Breast epithelium (tissue), 4 donors: ENCODE data around the gene DPYD. TPM values are rescaled to one million over a fixed set of nuclear protein-coding genes. Genes with fewer than 3 reads are reported as not detected.

Experiments used
- DNase-seq, 2 donors: peaks; one replicate each; pipeline ENCODE4 v3.0.0-alpha.2; 2019; ENCODE audit warnings: low spot score in 2 of 2
- H3K27ac ChIP-seq, 2 donors: fragments of 200-600 bp; sonication (generic) in 1 of 2; one replicate each; pipeline ENCODE4 v1.5.1; 2016 to 2019; ENCODE audit warnings: mild to moderate bottlenecking in 1 of 2
- H3K27me3 ChIP-seq, 2 donors: fragments of 200-600 bp; sonication (generic) in 1 of 2; one replicate each; pipeline versions ENCODE4 v1.5.1 to v1.6.0; 2017 to 2019; ENCODE audit warnings: control low read depth in 1 of 2, mild to moderate bottlenecking in 1 of 2
- H3K36me3 ChIP-seq: fragments of 200-600 bp; one replicate; pipeline ENCODE4 v1.5.1; 2019
- H3K4me1 ChIP-seq, 2 donors: fragments of 200-600 bp; sonication (generic); one replicate each; pipeline ENCODE4 v1.5.1; 2016 to 2019; ENCODE audit warnings: control low read depth in 1 of 2
- H3K4me3 ChIP-seq, 3 donors: fragments of 200-600 bp; sonication (generic); 1 replicate in 2 of 3; 2 replicates in 1 of 3; pipeline ENCODE4 v1.5.1; 2016 to 2019; ENCODE audit warnings: mild to moderate bottlenecking in 3 of 3, moderate library complexity in 2 of 3
- H3K9me3 ChIP-seq, 2 donors: fragments of 200-600 bp; sonication (generic) in 1 of 2; one replicate each; pipeline ENCODE4 v1.5.1; 2016 to 2019; ENCODE audit warnings: control low read depth in 1 of 2
- CTCF ChIP-seq, 3 donors: fragments of 450-650 bp; IDR thresholded peaks; one replicate each; pipeline ENCODE4 v1.5.1; 2016 to 2017; ENCODE audit warnings: antibody characterized with exemption in 3 of 3, mild to moderate bottlenecking in 3 of 3, moderate library complexity in 3 of 3
- POLR2A ChIP-seq: fragments of 450-650 bp; IDR thresholded peaks from one replicate; pipeline ENCODE4 v1.6.1; 2016; ENCODE audit warnings: antibody characterized with exemption, mild to moderate bottlenecking, moderate library complexity
- POLR2AphosphoS5 ChIP-seq, 3 donors: sonication (generic); formaldehyde crosslinking; IDR thresholded peaks; one replicate each; pipeline ENCODE4 v1.6.1; 2017; ENCODE audit warnings: antibody characterized with exemption in 3 of 3
- intact Hi-C: fragments of 100-400 bp; cut with DNase I; formaldehyde crosslinking; loops from one replicate; pipeline ENCODE4 v1.15.1; 2023; ENCODE audit warnings: low total_unique reads
- total RNA-seq, 3 donors: library from RNA; depleted of rRNA; stranded (reverse); fragments of >200 nt; gene quantifications; one replicate each; pipeline ENCODE4 v1.1.0, GENCODE V29; 2016

DPYD gene
- total RNA-seq, 3 donors from 2014 or later: 56.4 to 95.1 (median 58.1) TPM

DNA sequence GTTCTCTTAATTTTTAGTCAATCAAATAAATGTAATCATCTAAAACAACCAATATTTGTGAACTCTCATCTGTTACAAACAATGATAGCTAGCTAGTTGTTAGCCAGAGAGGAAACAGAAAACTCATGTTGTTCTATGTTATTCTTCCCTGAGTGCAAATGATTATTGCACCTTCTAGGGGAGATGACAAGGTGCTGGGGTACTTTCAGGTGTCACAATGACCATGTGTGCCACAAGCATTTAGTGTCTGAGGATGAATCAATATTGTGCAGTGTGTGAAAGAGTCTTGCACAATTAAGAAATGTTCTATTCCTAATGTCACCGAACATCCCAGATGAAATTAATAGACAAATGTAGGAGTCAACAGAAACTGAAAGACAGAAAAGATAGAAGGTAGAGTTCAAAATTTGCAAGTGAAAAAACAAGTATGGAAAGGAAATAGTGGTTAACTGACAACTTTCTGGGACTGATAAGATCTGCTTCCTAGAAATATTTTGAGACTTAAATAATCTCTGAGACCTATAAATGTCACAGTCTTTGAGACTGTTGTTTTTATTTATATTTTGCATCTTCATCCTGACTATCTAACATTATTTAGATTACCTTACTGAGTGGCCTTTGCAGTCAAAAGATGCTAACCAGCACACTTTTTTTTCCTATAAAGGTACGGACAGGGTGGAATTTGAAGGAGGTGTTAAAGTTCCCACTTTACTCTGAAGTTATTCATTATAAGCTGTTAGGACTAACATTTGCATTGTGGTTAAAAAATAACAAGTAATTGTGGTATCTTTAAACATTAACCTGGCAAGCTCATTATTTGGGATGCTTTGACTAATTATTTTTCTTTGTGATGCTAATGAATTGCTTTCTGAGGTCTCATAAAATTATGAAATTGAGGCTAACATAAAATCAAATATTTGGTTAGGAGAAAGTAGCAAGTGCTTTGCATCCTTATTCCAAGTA lies 21.6 kb upstream of the DPYD start:
- Histone ChIP-seq H3K4me3 (no peak overlapping the region), H3K27me3 (no peaks in the 10 kb centered on the region), H3K4me1 (no peaks in the 10 kb centered on the region), H3K36me3 (no peaks in the 10 kb centered on the region), H3K27ac (no peak overlapping the region), H3K9me3 (no peaks in the 10 kb centered on the region)
- intact Hi-C loops: no loop called here
- DNase-seq: no peak
- TF ChIP-seq CTCF (IDR thresholded peaks at IDR 0.05) (no peak), POLR2A (no peak), POLR2AphosphoS5 (IDR thresholded peaks at IDR 0.05) (no peak)

- DNase-seq: no peak
- intact Hi-C loops: no loop called here
- TF ChIP-seq POLR2A: no peak
- no peak for TF ChIP-seq CTCF (IDR thresholded peaks at IDR 0.05)
- H3K4me3 ChIP-seq: no peak overlapping the region
- H3K36me3 ChIP-seq: no peaks in the 10 kb centered on the region
- no peaks in the 10 kb centered on the region for H3K27me3 ChIP-seq
- peak overlapping the region; percentile 46 to 69 for H3K27ac ChIP-seq
- H3K9me3 ChIP-seq: no peaks in the 10 kb centered on the region
- no peaks in the 10 kb centered on the region for H3K4me1 ChIP-seq
Observed at GRCh38 chr1:97938285-97938642, 17.4 kb upstream of the DPYD start.

DNA sequence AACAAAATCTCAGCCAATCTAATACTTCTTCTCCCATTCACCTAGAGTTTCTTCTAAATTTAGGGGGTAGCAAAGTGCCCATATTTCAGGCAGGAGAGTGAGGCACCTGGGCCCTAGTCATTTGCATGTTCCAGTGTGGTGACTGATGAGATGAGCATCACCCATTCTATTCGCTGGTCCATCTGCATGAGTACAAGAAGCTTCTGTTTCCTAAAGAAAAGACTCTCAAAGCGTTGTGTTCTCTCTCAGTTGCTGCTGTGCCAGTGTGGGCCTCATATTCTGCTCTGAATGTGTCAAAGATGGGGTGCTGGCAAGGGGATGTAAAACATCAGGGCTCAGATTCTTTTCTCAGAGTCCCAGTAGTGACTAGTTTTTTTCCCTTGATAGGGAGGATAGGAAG lies 16.1 kb upstream of the DPYD start:
- H3K4me1 ChIP-seq: no peaks in the 10 kb centered on the region
- no peaks in the 10 kb centered on the region for H3K27me3 ChIP-seq
- no peak overlapping the region for H3K4me3 ChIP-seq
- intact Hi-C loops: no loop called here
- no peaks in the 10 kb centered on the region for H3K36me3 ChIP-seq
- H3K27ac ChIP-seq: no peak overlapping the region
- TF ChIP-seq POLR2A (no peak), CTCF (IDR thresholded peaks at IDR 0.05) (no peak), POLR2AphosphoS5 (IDR thresholded peaks at IDR 0.05) (no peak)
- no peaks in the 10 kb centered on the region for H3K9me3 ChIP-seq
- no peak for DNase-seq

DNA sequence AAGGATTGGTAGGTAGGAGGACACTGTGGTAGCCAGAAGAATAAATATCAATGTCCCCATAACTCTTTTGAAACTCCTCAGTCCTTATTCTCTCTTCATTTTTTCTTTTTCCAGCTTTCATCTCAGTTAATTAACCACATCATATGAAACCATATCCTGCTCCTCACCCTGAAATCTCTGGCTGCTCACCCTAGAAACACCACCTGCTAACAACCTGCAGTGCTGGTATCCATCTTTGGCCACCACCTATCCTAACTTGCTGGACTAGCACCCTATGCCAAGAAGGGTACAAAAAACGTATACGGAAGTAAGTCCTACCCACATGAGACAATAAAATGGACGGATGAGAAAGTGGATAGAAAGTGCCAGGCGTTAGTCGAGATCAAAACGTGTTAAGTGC lies 13.7 kb upstream of the DPYD start:
- H3K4me3 ChIP-seq: no peak overlapping the region
- H3K9me3 ChIP-seq: no peaks in the 10 kb centered on the region
- H3K27ac ChIP-seq: no peak overlapping the region
- TF ChIP-seq POLR2A (no peak), CTCF (IDR thresholded peaks at IDR 0.05) (no peak), POLR2AphosphoS5 (IDR thresholded peaks at IDR 0.05) (no peak)
- H3K27me3 ChIP-seq: no peaks in the 10 kb centered on the region
- H3K4me1 ChIP-seq: no peaks in the 10 kb centered on the region
- intact Hi-C loops: no loop called here
- no peak for DNase-seq
- H3K36me3 ChIP-seq: no peaks in the 10 kb centered on the region

DNA sequence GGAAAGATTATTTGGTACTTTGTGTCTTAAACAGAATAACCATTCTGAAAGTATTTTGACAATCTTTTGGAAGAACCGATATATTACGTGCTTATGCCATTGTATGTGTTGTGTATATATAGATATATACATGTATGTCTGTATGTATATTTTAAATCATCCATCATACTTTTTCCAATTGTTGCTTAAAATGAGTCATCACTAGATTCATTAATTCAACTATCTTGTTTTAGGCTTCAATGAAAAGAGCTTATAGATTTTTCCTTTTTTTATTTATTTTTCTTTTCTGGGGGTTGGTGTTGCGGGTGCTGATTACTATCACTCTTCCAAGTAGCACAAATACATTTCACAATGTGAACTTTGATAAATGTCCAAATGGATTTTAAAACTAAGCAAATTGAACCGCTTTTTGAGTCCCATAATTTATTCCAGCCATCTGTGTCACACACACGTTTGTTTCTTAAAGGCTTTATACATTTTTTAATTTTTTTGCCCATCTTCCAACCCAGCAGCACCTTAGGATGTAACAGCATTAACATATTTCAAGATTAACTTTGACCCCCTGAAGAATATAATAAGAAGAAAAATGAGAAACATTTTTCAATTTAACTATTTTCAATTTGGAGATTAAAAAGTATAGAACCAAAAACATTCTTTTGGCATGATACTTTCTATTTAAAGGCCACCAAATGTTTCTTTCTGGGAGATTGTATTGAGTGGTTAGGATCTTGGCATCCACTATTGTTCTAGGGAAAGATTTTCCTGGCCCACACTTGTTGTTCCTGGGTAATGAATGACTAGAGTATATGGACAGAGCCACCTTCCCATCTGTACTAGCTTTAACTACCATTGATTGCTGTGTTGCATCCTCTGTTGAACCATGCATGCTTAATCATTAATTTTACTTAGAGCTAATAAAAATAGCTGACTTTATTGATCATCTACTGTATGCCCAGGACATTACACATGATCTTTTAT lies 9.3 kb upstream of the DPYD start:
- H3K9me3 ChIP-seq: no peaks in the 10 kb centered on the region
- H3K27ac ChIP-seq: no peak overlapping the region
- TF ChIP-seq POLR2AphosphoS5 (IDR thresholded peaks at IDR 0.05) (no peak), CTCF (IDR thresholded peaks at IDR 0.05) (no peak)
- H3K36me3 ChIP-seq: no peaks in the 10 kb centered on the region
- no peaks in the 10 kb centered on the region for H3K27me3 ChIP-seq
- no peaks in the 10 kb centered on the region for H3K4me1 ChIP-seq
- no peak overlapping the region for H3K4me3 ChIP-seq
- intact Hi-C loops: no loop called here
- no peak for DNase-seq
